HG02981 (cell line): ENCODE results near the gene SLC29A3.

Experiments used
- ATAC-seq: cut with Tn5 transposase; IDR thresholded peaks from one replicate; pipeline ENCODE4 v1.9.1; 2021; ENCODE audit warnings: mild to moderate bottlenecking, moderate library complexity; ENCODE audit not compliant: unreplicated experiment

Gene SLC29A3

GRCh38 chr10:71366690-71367089, 47.6 kb downstream of the SLC29A3 start:
- ATAC-seq, result no peak

DNA sequence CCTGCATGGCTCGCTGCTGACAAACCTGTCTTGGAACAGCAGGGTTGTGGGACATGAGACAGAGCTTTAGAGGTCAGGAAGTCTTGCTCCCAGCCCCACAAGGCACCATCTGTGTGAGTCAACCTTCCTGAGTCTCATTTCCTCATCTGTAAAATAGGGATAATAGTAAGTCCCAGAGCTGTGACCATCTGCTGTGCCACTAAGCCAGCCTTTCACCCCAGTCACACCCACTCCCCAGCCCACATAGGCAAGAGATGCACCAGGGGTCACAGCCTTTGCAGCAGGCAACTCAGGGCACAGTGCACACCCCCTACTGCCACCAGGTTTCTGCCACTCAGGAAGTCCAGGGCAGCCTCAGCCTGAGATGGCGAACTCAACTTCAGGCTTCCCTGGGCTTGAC, 48.2 kb downstream of the SLC29A3 start:
- no peak for ATAC-seq

GRCh38 chr10:71368176-71368575, 49.1 kb downstream of the SLC29A3 start:
- no peak for ATAC-seq

DNA sequence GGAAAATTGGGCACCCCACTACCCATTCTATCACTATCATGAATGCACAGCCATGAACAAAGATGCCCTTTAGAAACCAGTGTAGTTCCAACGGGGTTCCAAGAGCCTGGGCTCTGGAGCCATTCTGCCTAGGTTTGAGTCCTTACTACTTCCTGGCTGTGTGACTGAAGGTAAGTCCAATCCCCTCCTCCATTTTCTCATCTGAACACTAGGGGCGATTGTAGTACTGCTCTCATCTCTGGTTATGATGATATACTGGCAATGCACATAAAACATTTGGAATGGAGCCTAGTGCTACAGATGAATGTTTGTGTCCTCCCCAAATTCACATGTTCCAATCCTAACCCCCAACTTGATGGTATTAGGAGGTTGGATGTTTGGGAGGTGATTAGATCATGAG, 49.6 kb downstream of the SLC29A3 start:
- no peak for ATAC-seq

DNA sequence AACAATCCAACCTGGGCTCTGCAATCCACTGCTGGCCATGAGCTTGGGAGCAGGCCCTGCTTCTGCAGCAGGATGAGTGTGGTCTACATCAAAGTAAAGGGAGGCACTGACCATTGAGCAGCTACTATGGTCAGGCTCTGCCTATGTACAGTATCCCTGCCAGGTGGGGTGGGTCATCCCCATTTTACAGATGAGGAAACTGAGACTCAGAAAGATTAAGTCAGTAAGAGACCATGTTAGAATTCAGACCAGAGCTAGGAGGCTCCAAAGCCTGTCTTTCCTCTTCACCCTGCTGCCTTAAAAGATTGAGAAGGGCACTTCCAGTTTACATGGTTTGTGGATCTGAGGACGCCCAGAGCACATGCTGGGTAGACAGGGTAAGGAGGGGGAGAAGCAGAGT, 50.5 kb downstream of the SLC29A3 start:
- no peak for ATAC-seq

DNA sequence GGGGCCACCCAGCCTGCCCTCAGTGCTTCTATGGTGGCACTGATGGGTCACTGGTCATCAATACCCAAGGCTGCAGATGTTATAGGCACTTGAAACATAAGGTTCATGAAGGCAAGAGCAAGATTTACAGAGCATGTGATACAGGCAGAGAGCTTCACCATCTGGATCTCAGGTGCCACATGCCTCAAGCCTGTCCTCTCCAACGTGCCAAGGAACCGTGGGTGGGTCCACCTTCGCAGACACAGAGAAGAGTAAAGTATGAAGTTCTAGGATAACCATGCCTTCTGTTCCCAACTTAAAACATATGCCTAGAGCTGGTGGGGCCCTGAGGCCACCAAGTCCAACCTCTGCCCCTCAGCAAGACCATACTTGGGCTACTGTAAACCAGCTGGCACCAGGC, 51.0 kb downstream of the SLC29A3 start:
- ATAC-seq, result no peak

- peak; percentile 58 for ATAC-seq
Observed at GRCh38 chr10:71371750-71372166, 52.7 kb downstream of the SLC29A3 start.

- peak; percentile 40 for ATAC-seq
Observed at GRCh38 chr10:71372882-71373495, 53.9 kb downstream of the SLC29A3 start.

DNA sequence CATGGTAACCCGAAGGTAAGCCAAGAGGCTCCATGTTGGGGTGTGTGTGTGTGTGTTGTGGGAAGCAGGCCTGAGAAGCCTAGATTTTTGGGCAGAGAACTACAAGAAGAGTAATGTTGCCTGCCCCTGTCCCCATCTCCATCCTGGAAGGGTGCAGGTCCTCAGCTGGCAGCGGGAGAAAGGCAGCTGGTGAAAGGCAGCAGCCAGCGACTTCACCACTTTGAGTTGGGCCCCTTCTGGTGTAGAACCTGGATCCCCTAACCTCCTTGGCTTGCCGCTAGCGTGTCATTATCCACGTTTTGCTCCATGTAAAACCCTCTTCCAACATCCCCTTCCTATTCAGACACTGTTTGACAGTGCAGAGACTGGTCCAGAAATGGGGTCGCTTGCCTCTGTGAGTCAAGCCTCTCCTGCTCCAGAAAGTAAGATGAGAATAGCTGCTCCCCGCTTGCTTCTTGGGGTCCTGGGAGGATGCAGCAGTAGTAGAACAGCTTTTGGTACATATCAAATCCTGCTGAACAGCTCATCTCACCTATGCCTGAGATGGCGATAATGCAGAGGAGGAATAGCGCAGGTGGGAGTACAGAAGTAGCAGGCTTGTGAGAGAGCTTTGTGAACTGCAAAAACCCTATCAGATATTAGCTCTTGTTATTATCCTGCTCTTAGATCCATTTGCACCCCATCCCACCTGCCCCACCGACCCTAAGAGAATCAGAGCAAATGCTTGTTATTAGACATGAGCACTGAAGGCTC, 55.6 kb downstream of the SLC29A3 start:
- ATAC-seq, result no peak

GRCh38 chr10:71375952-71376351, 56.9 kb downstream of the SLC29A3 start:
- ATAC-seq, result no peak

DNA sequence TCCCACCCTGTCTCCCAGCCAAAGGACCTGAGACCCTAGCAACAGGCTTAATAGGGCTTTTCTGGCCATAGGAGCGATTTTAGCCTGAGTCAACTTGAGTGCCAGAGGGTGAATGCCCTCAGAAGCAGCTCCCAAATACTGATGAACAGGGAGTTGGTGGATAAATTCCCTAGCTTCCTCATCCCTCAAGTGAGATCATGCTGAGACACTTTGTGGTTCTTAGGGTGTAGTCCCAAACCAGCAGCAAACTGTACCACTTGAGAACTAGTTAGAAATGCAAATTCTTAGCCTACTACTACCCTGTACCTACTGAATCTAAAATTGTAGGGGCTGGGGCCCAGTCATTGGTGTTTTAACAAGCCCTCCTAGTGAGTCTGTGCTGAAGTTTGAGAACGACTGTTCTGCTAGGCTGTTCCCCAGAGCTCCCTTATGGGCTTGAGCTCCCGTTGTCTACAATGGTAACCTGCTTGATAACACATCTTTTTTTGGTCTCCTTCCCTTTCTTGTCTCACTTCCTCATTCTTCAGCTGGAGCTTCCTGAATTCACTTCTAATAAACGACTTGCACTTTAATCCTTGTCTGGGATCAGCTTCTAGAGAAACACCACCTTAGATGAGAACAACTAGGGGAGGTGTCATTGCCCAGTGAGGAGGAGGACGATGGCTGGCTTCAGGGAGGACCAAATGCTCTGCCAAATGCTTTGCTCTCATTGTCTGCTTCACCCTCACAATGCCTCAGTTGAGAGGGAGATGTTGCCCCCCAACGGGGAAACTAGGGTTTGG, 59.5 kb downstream of the SLC29A3 start:
- ATAC-seq, result no peak

DNA sequence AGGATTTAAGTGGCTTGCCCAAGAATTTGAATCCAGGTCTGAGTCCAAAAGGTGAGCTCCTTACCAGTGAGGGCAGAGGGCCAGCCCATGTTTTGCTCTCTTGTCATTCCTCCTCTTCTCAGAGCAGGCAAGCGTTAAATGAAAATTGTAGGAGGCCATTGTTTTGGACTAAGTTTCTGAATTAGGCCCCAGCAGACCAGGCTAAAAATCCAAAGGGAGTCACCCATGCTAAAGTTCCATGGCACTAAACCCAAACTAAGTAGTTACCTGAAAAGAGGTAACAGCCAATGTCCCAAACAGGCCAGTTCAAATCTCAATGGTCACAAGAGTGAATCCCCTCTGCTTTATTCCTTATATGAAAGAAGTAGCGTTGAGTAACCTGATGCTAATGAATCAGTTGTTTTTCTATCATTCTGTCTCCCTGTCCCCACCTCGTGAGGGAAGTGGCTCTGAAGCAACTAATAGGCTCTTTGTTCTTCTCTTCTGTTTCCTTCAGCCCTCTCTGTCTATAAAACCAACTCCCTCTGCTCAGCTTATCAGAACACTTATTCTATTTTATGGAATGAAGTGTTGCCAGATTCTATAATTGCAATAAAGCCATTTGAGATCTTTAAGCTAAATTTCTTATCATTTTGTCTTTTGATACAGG, 60.2 kb downstream of the SLC29A3 start:
- no peak for ATAC-seq

GRCh38 chr10:71380841-71381240, 61.8 kb downstream of the SLC29A3 start:
- ATAC-seq, result no peak

DNA sequence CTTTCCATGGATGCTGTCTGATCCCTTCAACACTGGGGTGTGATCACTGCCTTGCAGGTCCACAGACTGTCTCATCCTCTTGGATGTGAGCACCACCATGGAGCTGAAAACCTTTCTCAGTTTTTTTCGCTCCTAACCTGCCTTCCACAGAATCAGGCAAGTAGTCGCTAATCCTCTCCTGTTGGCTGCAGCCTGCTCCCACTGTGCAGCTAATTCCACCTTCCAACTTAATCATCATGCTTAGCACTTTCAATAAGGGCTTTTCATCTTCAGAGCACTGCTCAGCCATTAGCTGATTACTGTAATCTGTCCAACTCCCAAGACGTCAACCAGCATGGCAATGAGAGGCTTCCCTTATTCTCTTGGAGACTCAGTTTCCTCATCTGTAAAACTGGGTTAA, 62.6 kb downstream of the SLC29A3 start:
- no peak for ATAC-seq

DNA sequence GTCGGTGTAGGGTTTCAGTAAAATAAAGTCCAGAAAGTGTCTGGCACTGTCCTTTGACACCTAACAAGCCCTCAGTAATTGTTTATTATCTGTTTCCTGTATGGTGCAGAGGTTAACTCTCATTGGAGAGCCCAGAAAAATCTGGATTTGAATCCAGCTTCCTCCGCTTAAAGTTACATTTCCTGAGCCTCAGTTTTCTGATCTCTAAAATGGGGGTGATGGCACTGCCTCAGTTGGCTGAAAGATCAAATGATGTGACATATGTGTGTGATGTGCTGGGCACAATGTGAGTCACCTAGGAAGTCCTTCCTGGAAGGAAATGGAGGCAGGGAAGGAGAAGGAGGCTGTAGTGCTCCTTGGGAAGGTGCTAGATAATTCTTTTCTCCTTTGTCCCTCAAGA, 63.0 kb downstream of the SLC29A3 start:
- ATAC-seq, result no peak

DNA sequence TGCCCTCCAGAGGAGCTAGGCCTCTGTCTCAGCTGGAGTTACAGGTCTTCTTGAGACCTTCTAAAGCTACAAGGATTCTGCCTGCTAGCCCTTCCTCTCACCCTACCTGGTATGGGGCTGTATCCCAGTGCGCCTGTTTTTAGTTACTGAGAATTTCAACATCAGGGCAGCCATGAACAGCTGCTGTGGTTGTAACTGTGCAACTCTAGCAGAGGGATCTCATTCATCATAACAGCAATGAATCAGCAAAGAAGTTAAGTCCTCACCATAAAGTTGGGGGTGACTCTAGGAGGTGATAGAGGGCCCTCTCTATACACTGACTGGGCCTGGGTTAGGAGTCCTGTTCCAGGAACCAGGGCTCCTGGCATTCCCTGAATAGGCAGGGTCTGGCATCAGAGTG, 63.7 kb downstream of the SLC29A3 start:
- no peak for ATAC-seq

DNA sequence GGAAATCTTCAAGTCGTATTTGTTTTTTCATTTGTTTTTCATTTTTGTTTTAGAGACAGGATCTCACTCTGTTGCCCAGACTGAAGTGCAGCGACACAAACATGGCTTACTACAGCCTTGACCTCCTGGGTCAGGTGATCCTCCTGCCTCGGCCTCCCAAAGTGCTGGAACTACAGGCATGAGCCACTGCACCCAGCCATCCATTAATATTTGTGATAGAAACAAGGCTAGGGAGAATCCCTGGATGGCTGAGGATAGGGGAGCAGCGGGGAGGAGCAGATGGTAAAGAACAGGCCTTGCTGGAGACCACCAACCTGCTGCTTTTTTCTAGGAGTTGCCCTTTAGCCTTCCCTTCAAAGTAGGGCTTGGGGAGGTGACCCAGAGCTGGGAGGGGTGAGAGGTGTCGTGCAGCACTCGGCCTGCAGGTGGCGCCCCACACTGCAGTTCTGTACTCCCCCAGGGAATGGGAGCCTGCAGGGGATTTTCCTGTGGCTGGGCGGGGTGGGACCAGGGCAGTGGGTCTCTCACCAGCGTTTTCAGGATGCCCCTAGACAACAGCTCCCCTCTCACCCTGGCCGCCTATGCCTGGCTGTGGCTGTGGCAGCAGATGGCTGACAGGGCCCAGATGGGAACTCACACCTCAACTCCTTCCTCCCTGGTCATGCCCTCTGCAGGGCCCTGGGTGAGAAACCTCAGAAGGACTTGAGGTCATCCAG, 65.1 kb downstream of the SLC29A3 start:
- peak; percentile 45 for ATAC-seq

DNA sequence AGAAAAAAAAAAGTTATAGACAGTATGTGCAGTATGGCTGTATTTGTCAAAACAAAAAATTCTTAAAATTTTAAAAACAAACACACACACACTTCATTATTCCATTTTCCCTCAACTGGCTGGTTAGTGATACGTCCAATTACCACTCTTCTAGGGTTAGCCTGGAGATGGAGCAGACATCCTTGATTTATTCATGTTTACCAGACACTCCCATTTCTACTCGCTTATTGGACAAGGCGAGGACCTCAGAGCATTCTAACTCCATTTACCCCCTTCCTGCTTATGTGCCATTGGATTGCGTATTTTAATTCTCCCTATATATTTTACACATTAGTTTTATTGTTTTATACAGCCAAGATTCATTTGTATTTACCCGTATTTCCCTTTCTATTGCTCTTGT, 69.1 kb downstream of the SLC29A3 start:
- no peak for ATAC-seq

DNA sequence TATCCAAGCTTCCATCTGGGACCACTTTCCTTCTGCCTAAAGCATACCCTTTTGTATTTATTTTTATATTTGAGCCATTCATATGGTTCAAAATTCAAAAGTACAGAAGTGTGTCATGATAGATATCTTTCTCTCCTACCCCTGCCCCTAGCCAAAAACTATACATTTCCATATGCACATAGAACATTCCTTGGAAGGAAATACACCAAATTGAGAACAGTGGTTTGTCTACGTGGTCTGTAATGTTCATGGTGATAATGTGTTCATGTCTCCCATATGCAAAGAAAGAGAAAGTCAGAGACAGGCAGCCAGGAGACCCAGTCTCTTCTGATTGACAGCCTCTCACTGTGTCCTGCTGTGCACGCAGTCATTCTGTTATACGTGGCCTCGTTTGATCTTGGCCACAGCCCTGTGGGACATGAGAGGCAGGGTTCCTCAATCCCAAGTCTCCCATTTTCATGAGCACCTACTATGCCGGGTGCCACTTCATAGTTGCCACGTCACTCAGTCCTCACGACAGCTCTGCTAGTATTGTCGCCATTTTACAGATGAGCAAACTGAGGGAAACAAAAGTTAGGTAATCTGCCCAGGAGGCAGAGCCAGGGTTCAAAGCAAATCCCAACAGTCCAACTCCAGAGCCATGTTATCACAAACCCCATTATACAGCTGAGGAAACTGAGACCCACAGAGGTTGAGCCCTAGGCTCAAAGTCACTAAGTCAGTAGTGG, 69.7 kb downstream of the SLC29A3 start:
- no peak for ATAC-seq

DNA sequence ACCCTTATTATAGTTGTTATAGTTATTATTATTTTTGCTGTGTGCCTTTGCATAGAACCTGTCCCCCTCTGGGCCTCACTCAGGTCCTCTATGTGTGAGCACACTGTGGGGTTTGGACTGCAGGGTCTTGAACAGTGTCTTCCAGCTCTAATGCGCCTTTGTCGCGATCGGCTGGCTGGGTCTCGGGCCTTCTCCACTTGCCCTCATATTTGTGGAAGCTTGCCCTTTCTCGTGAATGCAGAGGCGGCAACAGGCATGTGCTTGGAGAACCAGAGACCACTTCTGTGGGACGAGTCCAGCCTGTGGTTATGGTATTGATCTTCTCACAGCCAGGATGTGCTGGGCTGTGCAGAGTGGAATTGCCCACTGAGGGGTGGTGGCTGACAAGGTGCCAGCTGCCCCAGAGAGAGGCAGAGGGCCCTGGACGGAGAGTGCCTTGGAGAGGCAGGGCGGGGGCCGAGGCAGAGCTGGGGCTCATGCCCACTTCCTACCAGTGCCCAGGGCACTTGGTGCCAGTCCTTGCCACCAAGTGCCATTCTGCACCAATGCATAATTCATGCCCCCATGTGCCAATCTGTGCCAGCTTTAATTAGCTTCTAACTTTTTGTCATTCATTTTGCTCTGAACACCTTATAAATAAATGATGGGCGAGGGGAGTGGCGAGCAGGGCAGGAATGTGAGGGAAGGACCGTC, 70.9 kb downstream of the SLC29A3 start:
- no peak for ATAC-seq
